ENCODE data around the gene ZNF579.
"Not testable (repeated sequence)": the region's sequence is repeated elsewhere in the genome, so short reads cannot be mapped to it uniquely, and the experiment has no call there.

ZNF579 gene

GRCh38 chr19:55592391-55593090 is 11.9 kb upstream of the ZNF579 start:
- no peak for DNase-seq

GRCh38 chr19:55591555-55591954 is 10.9 kb upstream of the ZNF579 start:
- peak; percentile 46 for DNase-seq

- DNase-seq, result peak; percentile 50
Observed at GRCh38 chr19:55590617-55591016, 10.0 kb upstream of the ZNF579 start.

GRCh38 chr19:55590109-55590508 is 9.5 kb upstream of the ZNF579 start:
- no peak for DNase-seq

GRCh38 chr19:55588738-55589137 is 8.1 kb upstream of the ZNF579 start:
- no peak for DNase-seq

- peak; percentile 99 for DNase-seq
Observed at GRCh38 chr19:55586976-55587668, 6.5 kb upstream of the ZNF579 start.

GRCh38 chr19:55585658-55586339 is 5.2 kb upstream of the ZNF579 start:
- DNase-seq, result no peak

- DNase-seq, result no peak
Observed at GRCh38 chr19:55584871-55585270, 4.2 kb upstream of the ZNF579 start.

- not testable (repeated sequence) for DNase-seq
Observed at GRCh38 chr19:55583897-55584296, 3.2 kb upstream of the ZNF579 start.

- DNase-seq, result not testable (repeated sequence)
Observed at GRCh38 chr19:55582284-55582683, 1.6 kb upstream of the ZNF579 start.

- no peak for DNase-seq
Observed at GRCh38 chr19:55581823-55582223, 1.2 kb upstream of the ZNF579 start.

- DNase-seq, result peak; percentile 57
Observed at GRCh38 chr19:55581145-55581822, 636 bp upstream of the ZNF579 start.

- peak; percentile 32 for DNase-seq
Observed at GRCh38 chr19:55579766-55580621, 654 bp downstream of the ZNF579 start.

GRCh38 chr19:55578761-55579747 is 1.6 kb downstream of the ZNF579 start:
- no peak for DNase-seq

- DNase-seq, result no peak
Observed at GRCh38 chr19:55578031-55578760, 2.5 kb downstream of the ZNF579 start.

GRCh38 chr19:55576746-55577145 is 3.9 kb downstream of the ZNF579 start:
- DNase-seq, result no peak

- DNase-seq, result not testable (repeated sequence)
Observed at GRCh38 chr19:55573929-55574328, 6.7 kb downstream of the ZNF579 start.

- DNase-seq, result not testable (repeated sequence)
Observed at GRCh38 chr19:55569477-55569876, 11.2 kb downstream of the ZNF579 start.

- no peak for DNase-seq
Observed at GRCh38 chr19:55567708-55568328, 12.8 kb downstream of the ZNF579 start.

GRCh38 chr19:55566823-55567222 is 13.8 kb downstream of the ZNF579 start:
- no peak for DNase-seq

Data from OCI-M1 (cell line).